Common myeloid progenitor, CD34-positive (primary cell): ENCODE measurements around the gene KLHL29.

Source experiments
- CTCF ChIA-PET: fragments of 350-600 bp; sonication (Branson Sonifier 250); formaldehyde crosslinking; loops from one replicate; lab custom pipeline; 2021; ENCODE audit warnings: antibody characterized with exemption; lab: Charles Lee
- POLR2A ChIA-PET: fragments of 350-600 bp; sonication (Branson Sonifier 250); formaldehyde crosslinking; loops from one replicate; lab custom pipeline; 2021; ENCODE audit warnings: antibody characterized with exemption; lab: Charles Lee
- DNase-seq, 3 donors: peaks; one replicate each; pipeline versions ENCODE4 v3.0.0 to v3.0.0-alpha.2; 2013
- H3K27ac ChIP-seq, 2 experiments: 1 replicate in 1 of 2; 2 replicates in 1 of 2; pipeline ENCODE4 v1.7.0; 2013; ENCODE audit warnings: inconsistent platforms in 2 of 2, low read length in 2 of 2, mild to moderate bottlenecking in 2 of 2, low read depth in 1 of 2, moderate library complexity in 1 of 2; ENCODE audit not compliant: severe bottlenecking in 2 of 2, insufficient read depth in 1 of 2, poor library complexity in 1 of 2
- H3K27me3 ChIP-seq, 5 experiments: replicated peaks in 2 of 5; 1 replicate in 3 of 5; 2 replicates in 2 of 5; pipeline versions ENCODE4 v1.6.1 to v1.7.0; 2013; ENCODE audit warnings: low read length in 4 of 5, mild to moderate bottlenecking in 2 of 5, moderate library complexity in 2 of 5, inconsistent platforms in 1 of 5; ENCODE audit not compliant: insufficient read depth in 5 of 5, control insufficient read depth in 4 of 5
- H3K36me3 ChIP-seq, 4 experiments: 1 replicate in 2 of 4; 2 replicates in 2 of 4; pipeline versions ENCODE4 v1.6.1 to v1.7.0; 2013; ENCODE audit warnings: low read length in 3 of 4, control low read depth in 1 of 4, mild to moderate bottlenecking in 1 of 4; ENCODE audit not compliant: control insufficient read depth in 4 of 4, insufficient read depth in 4 of 4
- H3K4me1 ChIP-seq, 4 experiments: 1 replicate in 3 of 4; 2 replicates in 1 of 4; pipeline versions ENCODE4 v1.6.1 to v1.7.1; 2013; ENCODE audit warnings: low read length in 3 of 4, mild to moderate bottlenecking in 3 of 4, control low read depth in 1 of 4, inconsistent platforms in 1 of 4, moderate library complexity in 1 of 4; ENCODE audit not compliant: control insufficient read depth in 4 of 4, insufficient read depth in 4 of 4; ENCODE audit errors: control extremely low read depth in 1 of 4
- H3K4me3 ChIP-seq, 7 experiments: 1 replicate in 4 of 7; 2 replicates in 3 of 7; pipeline versions ENCODE4 v1.5.1 to v1.7.0; 2013; ENCODE audit warnings: mild to moderate bottlenecking in 7 of 7, low read length in 6 of 7, moderate library complexity in 6 of 7, inconsistent platforms in 2 of 7, low read depth in 2 of 7, control low read depth in 1 of 7; ENCODE audit not compliant: insufficient read depth in 4 of 7, control insufficient read depth in 1 of 7; ENCODE audit errors: extremely low read depth in 1 of 7
- H3K9me3 ChIP-seq, 5 experiments: 1 replicate in 4 of 5; 2 replicates in 1 of 5; pipeline versions ENCODE4 v1.6.1 to v1.7.1; 2013; ENCODE audit warnings: low read length in 4 of 5, mild to moderate bottlenecking in 2 of 5, inconsistent platforms in 1 of 5, low read depth in 1 of 5, moderate library complexity in 1 of 5; ENCODE audit not compliant: control insufficient read depth in 4 of 5, insufficient read depth in 2 of 5; ENCODE audit errors: control extremely low read depth in 1 of 5
- WGBS: methylation state at CpG from one replicate; pipeline ENCODE4 v1.1.5; 2013; ENCODE audit not compliant: insufficient coverage; 5-methylcytosine and 5-hydroxymethylcytosine counted together

The KLHL29 gene

GRCh38 chr2:23689891-23690290 lies 304.9 kb downstream of the KLHL29 start:
- Histone ChIP-seq H3K9me3 (no peaks in the 10 kb centered on the region), H3K4me1 (no peaks in the 10 kb centered on the region), H3K4me3 (no peak overlapping the region), H3K27me3 (peaks cover 0 to 21% (median 2%) of the 10 kb centered on the region in 5 experiments), H3K27ac (no peak overlapping the region), H3K36me3 (no peaks in the 10 kb centered on the region)
- WGBS, result 96% methylated on average over 7 of the region's 9 CpGs
- no peak for DNase-seq
- ChIA-PET POLR2A (no interaction called here), CTCF (no interaction called here)

GRCh38 chr2:23690421-23691105 lies 305.6 kb downstream of the KLHL29 start:
- no peaks in the 10 kb centered on the region for H3K4me1 ChIP-seq
- CTCF ChIA-PET, result no interaction called here
- 94% methylated on average over 18 of the region's 31 CpGs for WGBS
- no peak overlapping the region for H3K4me3 ChIP-seq
- H3K27ac ChIP-seq, result no peak overlapping the region
- no peak for DNase-seq
- peaks cover 0 to 14% (median 2%) of the 10 kb centered on the region in 5 experiments for H3K27me3 ChIP-seq
- POLR2A ChIA-PET, result no interaction called here
- H3K9me3 ChIP-seq, result no peaks in the 10 kb centered on the region
- no peaks in the 10 kb centered on the region for H3K36me3 ChIP-seq

GRCh38 chr2:23691106-23691470 lies 306.1 kb downstream of the KLHL29 start:
- DNase-seq, result no peak
- H3K4me3 ChIP-seq, result no peak overlapping the region
- no peaks in the 10 kb centered on the region for H3K9me3 ChIP-seq
- 98% methylated on average over 10 of the region's 10 CpGs for WGBS
- ChIA-PET POLR2A (no interaction called here), CTCF (no interaction called here)
- no peaks in the 10 kb centered on the region for H3K36me3 ChIP-seq
- H3K4me1 ChIP-seq, result no peaks in the 10 kb centered on the region
- no peak overlapping the region for H3K27ac ChIP-seq
- H3K27me3 ChIP-seq, result peaks cover 0 to 9% (median 2%) of the 10 kb centered on the region in 5 experiments

GRCh38 chr2:23691565-23691964 lies 306.6 kb downstream of the KLHL29 start:
- Histone ChIP-seq H3K4me1 (no peaks in the 10 kb centered on the region), H3K27ac (no peak overlapping the region), H3K4me3 (no peak overlapping the region), H3K36me3 (peaks cover 0 to 4% (median 0%) of the 10 kb centered on the region in 4 experiments), H3K27me3 (peaks cover 0 to 4% (median 0%) of the 10 kb centered on the region in 5 experiments), H3K9me3 (no peaks in the 10 kb centered on the region)
- CTCF ChIA-PET, result no interaction called here
- POLR2A ChIA-PET, result no interaction called here
- WGBS, result 97% methylated on average over 21 of the region's 21 CpGs
- no peak for DNase-seq

- H3K36me3 ChIP-seq, result peaks cover 0 to 4% (median 0%) of the 10 kb centered on the region in 4 experiments
- H3K4me3 ChIP-seq, result no peak overlapping the region
- CTCF ChIA-PET, result no interaction called here
- H3K27me3 ChIP-seq, result peaks cover 0 to 2% (median 0%) of the 10 kb centered on the region in 5 experiments
- WGBS, result 97% methylated on average over 14 of the region's 14 CpGs
- no peak for DNase-seq
- H3K9me3 ChIP-seq, result no peaks in the 10 kb centered on the region
- no peak overlapping the region for H3K27ac ChIP-seq
- H3K4me1 ChIP-seq, result no peaks in the 10 kb centered on the region
- POLR2A ChIA-PET, result no interaction called here
These were observed 307.3 kb downstream of the KLHL29 start for GRCh38 chr2:23692263-23692662.

- Histone ChIP-seq H3K9me3 (no peaks in the 10 kb centered on the region), H3K27ac (no peak overlapping the region), H3K27me3 (peaks cover 0 to 2% (median 0%) of the 10 kb centered on the region in 5 experiments), H3K36me3 (peaks cover 0 to 4% (median 0%) of the 10 kb centered on the region in 4 experiments), H3K4me3 (no peak overlapping the region), H3K4me1 (no peaks in the 10 kb centered on the region)
- 98% methylated on average over 25 of the region's 28 CpGs for WGBS
- POLR2A ChIA-PET, result no interaction called here
- CTCF ChIA-PET, result no interaction called here
- DNase-seq, result no peak
These were observed 308.0 kb downstream of the KLHL29 start for GRCh38 chr2:23692851-23693605.

GRCh38 chr2:23693606-23693951 lies 308.6 kb downstream of the KLHL29 start:
- POLR2A ChIA-PET, result no interaction called here
- no peak overlapping the region for H3K4me3 ChIP-seq
- H3K9me3 ChIP-seq, result no peaks in the 10 kb centered on the region
- CTCF ChIA-PET, result no interaction called here
- 100% methylated on average over 4 of the region's 5 CpGs for WGBS
- H3K36me3 ChIP-seq, result peaks cover 0 to 4% (median 0%) of the 10 kb centered on the region in 4 experiments
- H3K4me1 ChIP-seq, result no peaks in the 10 kb centered on the region
- peaks cover 0 to 2% (median 0%) of the 10 kb centered on the region in 5 experiments for H3K27me3 ChIP-seq
- no peak for DNase-seq
- no peak overlapping the region for H3K27ac ChIP-seq
